ENCODE data around the gene TRIM7.

The TRIM7 gene

GRCh38 chr5:181232593-181232992 lies 27.6 kb upstream of the TRIM7 start:
- Histone ChIP-seq H3K36me3 (ENCODE audit: control insufficient read depth, insufficient read depth, low read length) (peaks cover 57% of the 10 kb centered on the region), H3K9me3 (ENCODE audit: control insufficient read depth, low read length) (no peaks in the 10 kb centered on the region), H3K27me3 (replicated peaks; ENCODE audit: control insufficient read depth, insufficient read depth, low read length, poor library complexity, severe bottlenecking) (no peaks in the 10 kb centered on the region), H3K4me3 (ENCODE audit: insufficient read depth, low read depth, low read length, poor library complexity, severe bottlenecking) (no peak overlapping the region), H3K27ac (ENCODE audit: insufficient read depth, low read length, poor library complexity, severe bottlenecking) (no peak overlapping the region), H3K4me1 (ENCODE audit: control insufficient read depth, insufficient read depth, low read length, poor library complexity, severe bottlenecking) (no peaks in the 10 kb centered on the region)
- DNase-seq, result no peak

GRCh38 chr5:181231432-181231831 lies 26.4 kb upstream of the TRIM7 start:
- H3K27ac ChIP-seq (ENCODE audit: insufficient read depth, low read length, poor library complexity, severe bottlenecking), result no peak overlapping the region
- H3K27me3 ChIP-seq (replicated peaks; ENCODE audit: control insufficient read depth, insufficient read depth, low read length, poor library complexity, severe bottlenecking), result no peaks in the 10 kb centered on the region
- peaks cover 45% of the 10 kb centered on the region for H3K36me3 ChIP-seq (ENCODE audit: control insufficient read depth, insufficient read depth, low read length)
- H3K4me3 ChIP-seq (ENCODE audit: insufficient read depth, low read depth, low read length, poor library complexity, severe bottlenecking), result no peak overlapping the region
- H3K9me3 ChIP-seq (ENCODE audit: control insufficient read depth, low read length), result no peaks in the 10 kb centered on the region
- no peak for DNase-seq
- H3K4me1 ChIP-seq (ENCODE audit: control insufficient read depth, insufficient read depth, low read length, poor library complexity, severe bottlenecking), result no peaks in the 10 kb centered on the region

- Histone ChIP-seq H3K27ac (ENCODE audit: insufficient read depth, low read length, poor library complexity, severe bottlenecking) (no peak overlapping the region), H3K27me3 (replicated peaks; ENCODE audit: control insufficient read depth, insufficient read depth, low read length, poor library complexity, severe bottlenecking) (no peaks in the 10 kb centered on the region), H3K36me3 (ENCODE audit: control insufficient read depth, insufficient read depth, low read length) (peaks cover 36% of the 10 kb centered on the region), H3K4me1 (ENCODE audit: control insufficient read depth, insufficient read depth, low read length, poor library complexity, severe bottlenecking) (peaks cover 3% of the 10 kb centered on the region), H3K9me3 (ENCODE audit: control insufficient read depth, low read length) (no peaks in the 10 kb centered on the region), H3K4me3 (ENCODE audit: insufficient read depth, low read depth, low read length, poor library complexity, severe bottlenecking) (no peak overlapping the region)
- DNase-seq, result no peak
These were observed 25.6 kb upstream of the TRIM7 start for GRCh38 chr5:181230551-181230950.

- no peak for DNase-seq
- Histone ChIP-seq H3K36me3 (ENCODE audit: control insufficient read depth, insufficient read depth, low read length) (peaks cover 31% of the 10 kb centered on the region), H3K4me1 (ENCODE audit: control insufficient read depth, insufficient read depth, low read length, poor library complexity, severe bottlenecking) (peaks cover 8% of the 10 kb centered on the region), H3K27me3 (replicated peaks; ENCODE audit: control insufficient read depth, insufficient read depth, low read length, poor library complexity, severe bottlenecking) (no peaks in the 10 kb centered on the region), H3K27ac (ENCODE audit: insufficient read depth, low read length, poor library complexity, severe bottlenecking) (no peak overlapping the region), H3K4me3 (ENCODE audit: insufficient read depth, low read depth, low read length, poor library complexity, severe bottlenecking) (no peak overlapping the region), H3K9me3 (ENCODE audit: control insufficient read depth, low read length) (no peaks in the 10 kb centered on the region)
These were observed 25.0 kb upstream of the TRIM7 start for GRCh38 chr5:181229996-181230395.

- no peak for DNase-seq
- H3K4me1 ChIP-seq (ENCODE audit: control insufficient read depth, insufficient read depth, low read length, poor library complexity, severe bottlenecking), result peaks cover 20% of the 10 kb centered on the region
- peak overlapping the region; percentile 74 for H3K4me3 ChIP-seq (ENCODE audit: insufficient read depth, low read depth, low read length, poor library complexity, severe bottlenecking)
- no peaks in the 10 kb centered on the region for H3K27me3 ChIP-seq (replicated peaks; ENCODE audit: control insufficient read depth, insufficient read depth, low read length, poor library complexity, severe bottlenecking)
- H3K27ac ChIP-seq (ENCODE audit: insufficient read depth, low read length, poor library complexity, severe bottlenecking), result peak overlapping the region; percentile 97
- no peaks in the 10 kb centered on the region for H3K9me3 ChIP-seq (ENCODE audit: control insufficient read depth, low read length)
- H3K36me3 ChIP-seq (ENCODE audit: control insufficient read depth, insufficient read depth, low read length), result no peaks in the 10 kb centered on the region
These were observed 19.6 kb upstream of the TRIM7 start for GRCh38 chr5:181224390-181225229.

DNA sequence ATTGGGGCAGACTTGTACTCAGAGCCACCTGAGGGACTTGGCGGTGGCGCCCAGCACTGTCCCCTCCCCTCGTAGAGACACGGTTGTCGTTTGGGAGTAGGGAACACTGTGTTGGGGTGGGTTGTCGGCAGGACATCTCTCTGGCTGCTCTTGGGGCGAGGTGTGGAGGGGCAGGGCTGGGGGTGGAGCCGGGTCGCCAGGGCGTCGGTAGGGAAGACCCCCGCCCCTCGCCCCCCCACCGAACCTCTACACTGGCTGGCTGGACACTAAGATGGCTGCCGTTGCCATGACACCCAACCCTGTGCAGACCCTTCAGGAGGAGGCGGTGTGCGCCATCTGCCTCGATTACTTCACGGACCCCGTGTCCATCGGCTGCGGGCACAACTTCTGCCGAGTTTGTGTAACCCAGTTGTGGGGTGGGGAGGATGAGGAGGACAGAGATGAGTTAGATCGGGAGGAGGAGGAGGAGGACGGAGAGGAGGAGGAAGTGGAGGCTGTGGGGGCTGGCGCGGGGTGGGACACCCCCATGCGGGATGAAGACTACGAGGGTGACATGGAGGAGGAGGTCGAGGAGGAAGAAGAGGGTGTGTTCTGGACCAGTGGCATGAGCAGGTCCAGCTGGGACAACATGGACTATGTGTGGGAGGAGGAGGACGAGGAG lies 18.9 kb upstream of the TRIM7 start:
- Histone ChIP-seq H3K27ac (ENCODE audit: insufficient read depth, low read length, poor library complexity, severe bottlenecking) (peak overlapping the region; percentile 97), H3K27me3 (replicated peaks; ENCODE audit: control insufficient read depth, insufficient read depth, low read length, poor library complexity, severe bottlenecking) (no peaks in the 10 kb centered on the region), H3K36me3 (ENCODE audit: control insufficient read depth, insufficient read depth, low read length) (no peaks in the 10 kb centered on the region), H3K4me1 (ENCODE audit: control insufficient read depth, insufficient read depth, low read length, poor library complexity, severe bottlenecking) (peaks cover 20% of the 10 kb centered on the region), H3K4me3 (ENCODE audit: insufficient read depth, low read depth, low read length, poor library complexity, severe bottlenecking) (peak overlapping the region; percentile 74), H3K9me3 (ENCODE audit: control insufficient read depth, low read length) (no peaks in the 10 kb centered on the region)
- DNase-seq, result no peak

DNA sequence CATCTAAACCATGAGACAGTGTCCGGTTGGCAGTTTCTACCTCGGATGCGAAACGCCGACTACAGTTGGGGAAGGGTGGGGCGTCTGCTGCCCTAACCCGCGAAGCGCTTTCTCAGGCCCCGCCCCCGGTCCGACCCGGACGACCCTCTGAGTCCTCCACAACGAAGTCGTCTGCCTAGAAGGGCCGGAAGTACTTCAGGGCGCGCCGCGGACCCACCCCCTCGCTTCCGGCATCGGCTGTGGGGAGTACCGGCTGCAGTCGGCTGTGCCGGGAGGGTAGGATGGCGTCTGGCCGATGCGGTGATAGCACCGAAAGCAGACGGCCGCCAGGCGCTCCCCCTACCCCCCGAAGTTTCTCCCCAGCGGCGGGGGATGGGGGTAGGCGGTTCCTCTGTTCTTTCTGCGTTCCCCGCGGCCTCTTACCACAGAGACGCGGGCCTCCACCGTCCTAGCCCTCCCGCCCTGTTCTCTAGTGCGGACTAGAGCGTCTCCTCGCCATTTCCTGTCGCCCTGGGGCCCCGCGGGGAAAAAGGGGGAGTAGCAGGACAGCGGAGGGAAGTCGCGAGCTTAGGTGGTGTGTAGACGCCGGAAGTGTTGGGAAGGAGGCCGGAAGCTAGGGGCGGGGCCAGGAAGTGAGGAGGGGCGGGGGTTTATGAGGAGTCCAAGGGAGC lies 18.2 kb upstream of the TRIM7 start, which contains the start of gene TRIM41:
Gene TRIM41 (plus strand): TSS at position 224 of the 671 bp plus-strand sequence. CDS start 719 bp downstream, outside the sequence.
- Histone ChIP-seq H3K9me3 (ENCODE audit: control insufficient read depth, low read length) (no peaks in the 10 kb centered on the region), H3K27me3 (replicated peaks; ENCODE audit: control insufficient read depth, insufficient read depth, low read length, poor library complexity, severe bottlenecking) (no peaks in the 10 kb centered on the region), H3K27ac (ENCODE audit: insufficient read depth, low read length, poor library complexity, severe bottlenecking) (peak within 1 kb of the TSS; percentile 97), H3K4me1 (ENCODE audit: control insufficient read depth, insufficient read depth, low read length, poor library complexity, severe bottlenecking) (peaks cover 20% of the 10 kb centered on the region), H3K4me3 (ENCODE audit: insufficient read depth, low read depth, low read length, poor library complexity, severe bottlenecking) (peak within 1 kb of the TSS; percentile 74), H3K36me3 (ENCODE audit: control insufficient read depth, insufficient read depth, low read length) (no peaks in the 10 kb centered on the region)
- DNase-seq, result peak; percentile 94 to 95 (median 95)

DNA sequence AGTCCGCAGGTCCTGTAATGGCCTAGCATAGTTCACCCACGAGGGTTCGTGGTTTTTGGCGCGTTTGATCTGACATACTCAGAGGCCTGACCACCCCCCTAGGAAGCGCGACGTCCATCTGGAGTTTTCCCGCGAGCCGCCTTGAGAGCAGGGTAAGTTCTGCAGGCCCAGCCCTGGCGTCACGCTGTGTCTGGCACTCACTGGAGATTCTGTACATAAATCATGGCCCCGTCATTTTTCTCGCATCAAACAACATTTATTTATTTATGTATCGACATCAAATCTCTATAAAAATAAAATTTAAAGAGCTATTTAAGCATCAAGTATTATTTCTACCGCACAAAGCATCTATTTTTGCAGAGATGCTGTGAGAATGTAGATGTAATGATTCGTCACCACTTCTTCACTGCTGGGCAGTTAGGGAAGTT lies 17.6 kb upstream of the TRIM7 start:
- Histone ChIP-seq H3K36me3 (ENCODE audit: control insufficient read depth, insufficient read depth, low read length) (no peaks in the 10 kb centered on the region), H3K27ac (ENCODE audit: insufficient read depth, low read length, poor library complexity, severe bottlenecking) (peak overlapping the region; percentile 97), H3K27me3 (replicated peaks; ENCODE audit: control insufficient read depth, insufficient read depth, low read length, poor library complexity, severe bottlenecking) (no peaks in the 10 kb centered on the region), H3K4me3 (ENCODE audit: insufficient read depth, low read depth, low read length, poor library complexity, severe bottlenecking) (peak overlapping the region; percentile 74), H3K4me1 (ENCODE audit: control insufficient read depth, insufficient read depth, low read length, poor library complexity, severe bottlenecking) (peaks cover 24% of the 10 kb centered on the region), H3K9me3 (ENCODE audit: control insufficient read depth, low read length) (no peaks in the 10 kb centered on the region)
- DNase-seq, result no peak

DNA sequence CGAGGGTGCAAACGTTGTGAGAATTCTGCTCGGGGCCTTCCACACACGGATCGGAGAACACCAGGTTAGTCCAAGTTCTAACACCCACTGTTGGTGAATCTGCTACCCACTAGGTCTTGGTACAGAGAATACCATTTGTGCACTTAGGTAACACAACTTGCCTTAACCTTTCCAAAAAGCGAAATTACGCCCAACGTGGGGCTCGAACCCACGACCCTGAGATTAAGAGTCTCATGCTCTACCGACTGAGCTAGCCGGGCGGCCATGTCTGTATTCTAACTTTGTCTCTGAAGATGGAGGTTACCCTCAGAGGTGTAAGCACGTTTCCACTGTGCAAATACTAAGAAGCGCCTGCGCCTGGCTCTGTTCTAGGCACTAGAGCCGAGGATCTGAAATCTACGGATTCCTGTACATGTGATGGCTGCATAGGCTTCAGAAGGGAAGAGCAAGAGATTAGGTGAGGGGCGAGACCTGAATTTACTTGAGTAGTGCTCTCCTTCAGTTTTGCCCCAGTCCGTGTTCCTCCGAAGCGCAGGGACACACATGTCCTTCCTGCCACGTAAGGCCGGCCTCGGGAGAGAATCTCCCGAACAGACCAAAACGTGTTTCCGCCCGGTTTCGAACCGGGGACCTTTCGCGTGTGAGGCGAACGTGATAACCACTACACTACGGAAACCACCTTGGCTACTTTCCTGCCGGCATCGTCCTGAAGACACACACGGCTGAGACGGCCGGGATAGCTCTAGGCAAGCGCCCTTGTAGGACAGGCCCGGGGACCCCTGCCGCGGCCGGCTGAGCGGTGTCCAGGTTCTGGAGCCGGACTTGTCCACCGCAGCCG lies 17.0 kb upstream of the TRIM7 start:
- Histone ChIP-seq H3K4me1 (ENCODE audit: control insufficient read depth, insufficient read depth, low read length, poor library complexity, severe bottlenecking) (peaks cover 26% of the 10 kb centered on the region), H3K4me3 (ENCODE audit: insufficient read depth, low read depth, low read length, poor library complexity, severe bottlenecking) (peak overlapping the region; percentile 74), H3K36me3 (ENCODE audit: control insufficient read depth, insufficient read depth, low read length) (no peaks in the 10 kb centered on the region), H3K9me3 (ENCODE audit: control insufficient read depth, low read length) (no peaks in the 10 kb centered on the region), H3K27me3 (replicated peaks; ENCODE audit: control insufficient read depth, insufficient read depth, low read length, poor library complexity, severe bottlenecking) (no peaks in the 10 kb centered on the region), H3K27ac (ENCODE audit: insufficient read depth, low read length, poor library complexity, severe bottlenecking) (peak overlapping the region; percentile 97)
- peak; percentile 91 to 98 (median 94) for DNase-seq
